AG10803 (cell line): ENCODE measurements around the gene RASGRP2.
"Not testable (repeated sequence)": the region's sequence is repeated elsewhere in the genome, so short reads cannot be mapped to it uniquely, and the experiment has no call there.

ENCODE experiments used
- DNase-seq: peaks from one replicate; pipeline ENCODE4 v3.0.0; 2010; ENCODE audit warnings: low read depth
- H3K4me3 ChIP-seq: 2 replicates; pipeline ENCODE4 v1.5.1; 2011; ENCODE audit warnings: mild to moderate bottlenecking, low read length, control low read depth
- TF ChIP-seq, protein P1 (sequence below): conservative IDR thresholded peaks from 2 replicates; pipeline ENCODE4 v1.5.1; 2011; ENCODE audit warnings: mild to moderate bottlenecking, low read length, control low read depth, inconsistent platforms

The RASGRP2 gene

DNA sequence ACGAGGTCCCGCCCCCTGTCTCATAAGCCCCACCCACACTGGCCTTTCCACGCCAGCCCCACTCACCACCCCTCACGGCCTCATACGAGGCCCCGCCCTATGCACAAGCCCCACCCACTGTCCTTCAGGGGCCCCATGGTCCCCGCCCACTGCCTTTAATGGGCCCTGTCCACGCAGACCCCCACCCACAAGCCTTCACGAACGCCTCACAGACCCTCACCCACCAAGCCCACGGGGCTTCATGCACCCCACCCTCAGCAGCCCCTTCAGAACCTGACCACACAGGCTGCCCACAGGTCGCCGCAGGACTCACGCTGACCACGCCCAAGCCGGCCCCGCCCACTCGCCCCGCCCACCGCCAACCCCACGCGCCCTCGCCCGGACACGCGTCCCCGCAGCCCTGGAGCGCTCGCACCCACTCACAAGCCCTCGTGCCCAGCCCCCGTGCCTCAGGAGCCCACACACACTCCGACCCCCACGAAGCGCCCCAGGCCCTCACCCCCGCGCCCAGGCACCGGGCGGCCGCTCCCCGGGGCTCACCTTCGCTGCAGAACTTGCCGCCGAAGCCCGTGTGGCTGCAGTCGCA lies 31.4 kb downstream of the RASGRP2 start:
- no peak for DNase-seq
- H3K4me3 ChIP-seq, result no peak overlapping the region
- TF ChIP-seq, protein P1, sequence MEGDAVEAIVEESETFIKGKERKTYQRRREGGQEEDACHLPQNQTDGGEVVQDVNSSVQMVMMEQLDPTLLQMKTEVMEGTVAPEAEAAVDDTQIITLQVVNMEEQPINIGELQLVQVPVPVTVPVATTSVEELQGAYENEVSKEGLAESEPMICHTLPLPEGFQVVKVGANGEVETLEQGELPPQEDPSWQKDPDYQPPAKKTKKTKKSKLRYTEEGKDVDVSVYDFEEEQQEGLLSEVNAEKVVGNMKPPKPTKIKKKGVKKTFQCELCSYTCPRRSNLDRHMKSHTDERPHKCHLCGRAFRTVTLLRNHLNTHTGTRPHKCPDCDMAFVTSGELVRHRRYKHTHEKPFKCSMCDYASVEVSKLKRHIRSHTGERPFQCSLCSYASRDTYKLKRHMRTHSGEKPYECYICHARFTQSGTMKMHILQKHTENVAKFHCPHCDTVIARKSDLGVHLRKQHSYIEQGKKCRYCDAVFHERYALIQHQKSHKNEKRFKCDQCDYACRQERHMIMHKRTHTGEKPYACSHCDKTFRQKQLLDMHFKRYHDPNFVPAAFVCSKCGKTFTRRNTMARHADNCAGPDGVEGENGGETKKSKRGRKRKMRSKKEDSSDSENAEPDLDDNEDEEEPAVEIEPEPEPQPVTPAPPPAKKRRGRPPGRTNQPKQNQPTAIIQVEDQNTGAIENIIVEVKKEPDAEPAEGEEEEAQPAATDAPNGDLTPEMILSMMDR, result no peak

GRCh38 chr11:64711956-64712362 lies 32.0 kb downstream of the RASGRP2 start:
- no peak for DNase-seq
- no peak overlapping the region for H3K4me3 ChIP-seq
- TF ChIP-seq, protein P1, result no peak

GRCh38 chr11:64711138-64711955 lies 32.6 kb downstream of the RASGRP2 start:
- TF ChIP-seq, protein P1, result no peak

DNA sequence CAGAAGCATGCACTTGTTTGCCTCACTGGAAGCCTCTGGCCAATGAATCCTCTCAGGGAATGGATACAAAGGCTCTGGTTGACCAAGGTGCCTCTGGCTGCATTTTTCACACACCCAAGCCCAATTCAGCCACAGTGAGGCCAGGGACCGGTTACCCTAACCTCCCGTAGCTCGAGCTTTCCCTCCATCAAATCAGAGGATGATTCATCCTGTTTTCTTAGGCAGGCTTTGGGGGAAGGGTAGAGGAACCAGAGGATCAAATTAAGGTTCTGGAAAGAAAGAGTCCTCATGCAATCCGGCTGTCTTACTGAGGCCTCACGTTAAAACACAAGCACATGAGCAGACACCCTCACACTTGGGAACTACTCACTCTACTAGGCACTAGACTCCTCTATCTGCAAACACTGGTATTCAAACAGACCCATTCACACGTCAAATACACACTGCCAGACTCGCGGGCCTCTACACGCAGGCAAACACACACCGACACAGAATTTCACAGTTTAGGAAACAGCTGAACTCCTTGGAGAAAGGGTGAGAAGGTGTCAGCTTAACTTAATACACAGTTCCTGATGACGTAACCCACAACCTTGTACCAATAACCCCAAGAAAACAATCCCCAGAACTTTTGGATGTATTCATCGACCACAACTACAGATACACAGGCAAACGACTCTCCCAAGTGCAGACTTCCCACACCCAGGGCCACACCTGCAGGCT lies 33.4 kb downstream of the RASGRP2 start:
- DNase-seq, result no peak
- TF ChIP-seq, protein P1, result no peak
- no peak overlapping the region for H3K4me3 ChIP-seq

More at GRCh38 chr11:64711138-64711955, 32.6 kb downstream of the RASGRP2 start:
- H3K4me3 ChIP-seq, result no peak overlapping the region
- no peak for DNase-seq

GRCh38 chr11:64705501-64705900 lies 38.4 kb downstream of the RASGRP2 start:
- TF ChIP-seq, protein P1, result no peak
- no peak overlapping the region for H3K4me3 ChIP-seq
- DNase-seq, result no peak

DNA sequence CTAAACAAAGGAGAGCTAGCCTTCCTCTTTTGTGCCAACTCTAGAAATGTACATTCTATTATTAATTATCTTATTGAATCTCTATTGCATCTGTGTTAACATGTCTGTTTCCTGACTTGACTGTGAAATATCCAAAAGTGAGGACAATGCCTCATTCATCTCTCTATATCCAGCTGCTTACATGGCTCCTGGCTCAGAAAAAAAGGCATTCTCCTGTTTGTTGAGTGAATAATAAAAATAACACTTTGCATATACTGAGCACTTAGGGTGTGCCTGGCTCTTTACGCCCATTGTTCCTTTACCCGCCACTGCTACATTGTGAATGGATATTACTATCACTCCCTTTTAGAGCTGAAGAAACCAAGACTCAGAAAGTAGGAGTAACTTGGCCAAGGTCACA lies 40.9 kb downstream of the RASGRP2 start:
- H3K4me3 ChIP-seq, result no peak overlapping the region
- DNase-seq, result no peak
- TF ChIP-seq, protein P1, result no peak

GRCh38 chr11:64701956-64702355 lies 42.0 kb downstream of the RASGRP2 start:
- DNase-seq, result not testable (repeated sequence)

More at GRCh38 chr11:64701956-64702355, 42.0 kb downstream of the RASGRP2 start:
- not testable (repeated sequence) for H3K4me3 ChIP-seq
